Subcutaneous preadipocyte (primary cell): ENCODE data around the gene KEAP1. TPM values are rescaled to one million over a fixed set of nuclear protein-coding genes. Genes with fewer than 3 reads are reported as not detected.

Experiments
- small RNA-seq: library from RNA; depleted of rRNA; stranded (forward); fragments of <200 nt; gene quantifications from one replicate; pipeline ENCODE3, GENCODE V24; 2012
- total RNA-seq: library from RNA; depleted of rRNA; stranded (reverse); fragments of >200 nt; gene quantifications from 2 replicates; pipeline ENCODE4 v1.2.3, GENCODE V29; 2012

The KEAP1 gene
- total RNA-seq = 65.4 and 67.6 TPM in 2 replicates

DNA sequence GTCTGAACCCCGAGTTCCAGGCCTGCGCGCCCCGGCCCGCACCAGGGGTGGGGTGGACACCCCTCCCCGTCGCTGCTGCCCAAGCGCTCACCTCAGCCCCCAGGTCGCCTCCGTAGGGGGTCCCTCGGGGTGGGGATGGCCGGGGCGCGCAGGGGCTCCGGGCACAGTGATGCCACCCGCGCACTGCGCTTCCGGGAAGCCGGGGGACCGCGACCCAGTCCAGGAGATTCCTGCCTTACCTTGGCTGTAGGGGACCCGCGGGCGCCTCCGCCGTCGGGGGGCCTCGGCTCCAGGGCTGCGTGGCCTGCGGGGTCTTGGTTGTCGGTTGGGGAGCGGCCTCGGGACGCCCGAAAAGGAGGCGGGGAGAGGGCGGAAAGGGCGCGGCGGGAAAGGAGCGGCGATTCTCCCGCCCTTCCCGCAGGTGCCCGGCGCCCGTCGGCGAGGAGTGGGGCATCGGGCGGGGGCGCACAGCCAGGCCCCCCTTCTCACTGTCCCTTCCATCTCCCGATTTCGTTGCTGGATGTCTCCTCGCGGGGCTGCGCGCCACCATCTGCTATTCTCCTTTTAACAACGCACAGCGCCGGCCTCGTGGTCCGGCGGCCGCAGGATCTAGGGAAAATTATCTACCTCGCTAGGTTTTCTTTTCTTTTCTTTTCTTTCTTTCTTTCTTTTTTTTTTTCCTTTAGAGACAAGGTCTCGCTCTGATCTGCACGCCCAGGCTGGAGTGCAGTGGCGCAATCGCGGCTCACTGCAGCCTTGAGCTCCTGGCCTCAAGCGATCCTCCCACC, at the start of gene KEAP1:
KEAP1 (minus strand) TSS at position 355 of the 788 bp plus-strand sequence. CDS start 3,323 bp downstream, outside the sequence.

DNA sequence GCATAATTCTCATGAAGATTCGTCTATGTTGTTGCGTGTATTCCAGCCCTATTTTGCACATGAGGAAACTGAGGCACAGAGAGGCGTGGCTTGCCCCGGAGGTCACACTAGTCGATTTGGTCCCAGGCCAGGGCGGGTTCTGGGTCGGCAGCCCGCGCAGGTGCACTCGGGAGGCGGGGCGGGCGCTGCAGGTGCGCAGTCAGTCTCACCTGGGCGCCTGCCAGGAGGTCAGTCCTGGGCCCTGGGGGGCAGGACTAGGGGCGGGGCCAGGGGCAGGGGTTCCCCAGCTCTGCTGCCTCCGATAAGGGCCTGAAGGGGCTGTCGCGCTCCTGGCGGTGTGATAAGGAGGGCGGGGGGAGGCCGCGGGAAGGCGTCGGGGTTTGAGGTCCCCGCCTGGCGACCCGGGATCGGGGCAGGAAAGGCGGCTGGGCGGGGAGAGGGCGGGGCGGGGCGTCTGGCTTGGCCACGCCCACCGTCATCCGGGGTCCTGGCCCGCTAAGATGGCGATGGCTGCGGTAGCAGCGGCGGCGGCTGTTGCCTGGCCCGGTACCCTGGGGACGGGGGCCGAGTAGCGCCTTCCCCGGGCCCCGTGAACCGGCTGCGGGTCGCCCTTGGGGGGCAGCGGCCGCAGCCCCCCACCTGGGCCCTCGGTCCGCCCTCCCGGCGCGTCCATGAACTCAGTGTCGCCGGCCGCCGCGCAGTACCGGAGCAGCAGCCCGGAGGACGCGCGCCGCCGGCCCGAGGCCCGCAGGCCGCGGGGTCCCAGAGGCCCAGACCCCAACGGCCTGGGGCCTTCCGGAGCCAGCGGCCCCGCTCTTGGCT, 40.5 kb upstream of the KEAP1 start, which contains the start of gene ATG4D:
ATG4D (plus strand) TSS at position 485 of the 822 bp plus-strand sequence; CDS start at position 672, 187 bp downstream.

DNA sequence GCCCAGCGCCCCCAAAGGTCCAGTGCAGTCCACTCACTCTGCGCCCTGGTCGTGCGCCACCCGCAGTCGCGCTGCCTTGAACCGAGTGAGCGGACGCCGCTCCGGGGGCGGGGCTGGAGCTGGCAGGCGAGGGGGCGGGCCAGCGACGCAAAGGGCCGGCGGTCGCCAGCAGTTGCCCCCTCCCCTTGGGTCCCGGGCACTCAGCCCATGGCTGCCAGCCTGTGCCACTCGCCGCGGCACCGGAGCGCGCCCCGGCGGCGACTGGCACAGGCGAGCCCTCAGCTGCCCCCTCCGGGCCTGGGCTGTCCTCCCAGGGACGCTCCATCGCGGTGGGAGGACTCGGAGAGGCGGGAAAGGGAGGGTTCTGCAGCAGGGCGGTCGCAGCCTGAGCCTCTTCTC, 14.2 kb upstream of the KEAP1 start, which contains the start of gene S1PR5:
S1PR5 (minus strand) TSS at position 87 of the 399 bp plus-strand sequence. CDS start 2,436 bp downstream, outside the sequence.

Small RNAs within 50 kb of the gene (small RNA-seq; reads per million reads assigned to genes)
- gene MIR1238 (not detected), gene RNU7-140P (not detected)

Other genes starting within 250 kb of the KEAP1 start
- 4.4 and 5.3 TPM in 2 replicates for gene ICAM1, start 232.2 kb downstream of the KEAP1 start, total RNA-seq
- 0.39 TPM in 1 of 2 replicates, not detected in the other for gene ICAM4, start 216.4 kb downstream of the KEAP1 start, total RNA-seq
- under 0.01 and 0.20 TPM in 2 replicates for gene ICAM5, start 213.4 kb downstream of the KEAP1 start, total RNA-seq
- gene ZGLP1, start 193.5 kb downstream of the KEAP1 start, total RNA-seq = 0.20 and 0.37 TPM in 2 replicates
- gene FDX2, start 187.3 kb downstream of the KEAP1 start, total RNA-seq = 11.4 and 15.6 TPM in 2 replicates
- gene RAVER1, start 169.8 kb downstream of the KEAP1 start, total RNA-seq = 6.2 and 14.1 TPM in 2 replicates
- gene ICAM3, start 163.7 kb downstream of the KEAP1 start, total RNA-seq = 8.4 and 11.4 TPM in 2 replicates
- 63.9 and 75.5 TPM in 2 replicates for gene TYK2, start 122.8 kb downstream of the KEAP1 start, total RNA-seq
- 153 and 160 TPM in 2 replicates for gene CDC37, start 99.8 kb downstream of the KEAP1 start, total RNA-seq
- 5.1 and 6.1 TPM in 2 replicates for gene PDE4A, start 82.8 kb downstream of the KEAP1 start, total RNA-seq
- gene S1PR5, start 14.1 kb upstream of the KEAP1 start, total RNA-seq = 0.20 and 0.37 TPM in 2 replicates
- gene ATG4D, start 40.5 kb upstream of the KEAP1 start, total RNA-seq = 13.3 and 14.3 TPM in 2 replicates
- gene KRI1, start 62.7 kb upstream of the KEAP1 start, total RNA-seq = 8.8 and 10.8 TPM in 2 replicates
- 4.8 and 5.9 TPM in 2 replicates for gene CDKN2D, start 65.6 kb upstream of the KEAP1 start, total RNA-seq
- gene AP1M2, start 84.0 kb upstream of the KEAP1 start, total RNA-seq = not detected in 2 replicates
- gene SLC44A2, start 122.2 kb upstream of the KEAP1 start, total RNA-seq = 10.4 and 13.6 TPM in 2 replicates
- gene ILF3, start 151.0 kb upstream of the KEAP1 start, total RNA-seq = 133 and 210 TPM in 2 replicates
- gene QTRT1, start 198.1 kb upstream of the KEAP1 start, total RNA-seq = 45.0 and 50.0 TPM in 2 replicates
- 110 and 121 TPM in 2 replicates for gene DNM2, start 214.7 kb upstream of the KEAP1 start, total RNA-seq